Measurements from ENCODE around the gene HOMEZ. TPM values are rescaled to one million over a fixed set of nuclear protein-coding genes. Genes with fewer than 3 reads are reported as not detected.
A peak's percentile ranks its signal among the peaks of the same experiment; 100 is the strongest.

The HOMEZ gene
- total RNA-seq, 1 experiment from 2014 or later = 7.6 TPM

GRCh38 chr14:23307687-23308644 is 22.0 kb upstream of the HOMEZ start:
- ATAC-seq = no peak
- DNase-seq (ENCODE audit: low read depth, low spot score) = no peak
- Histone ChIP-seq H3K9me3 (ENCODE audit: control insufficient read depth, insufficient read depth, low read depth, low read length) (no peaks in the 10 kb centered on the region), H3K27ac (ENCODE audit: low read length) (peak overlapping the region; percentile 97), H3K4me3 (ENCODE audit: low read depth in 2 of 2, low read length in 2 of 2) (peak overlapping the region; percentile 90 to 95), H3K36me3 (ENCODE audit: control insufficient read depth, insufficient read depth, low read length) (peaks cover 5% of the 10 kb centered on the region), H3K4me1 (ENCODE audit: control insufficient read depth, insufficient read depth, low read length) (peaks cover 19% of the 10 kb centered on the region), H3K27me3 (ENCODE audit: control insufficient read depth, insufficient read depth, low read length) (no peaks in the 10 kb centered on the region)
- no TSS peak for BruUV-seq (replicated peaks)
- in situ Hi-C loops (cut with HindIII; ENCODE audit: low pct_unique_long_range_greater_than_20kb, low sequenced_read_pairs) (no loop called here), intact Hi-C loops (cut with micrococcal nuclease; ENCODE audit: unreplicated experiment) (no loop called here)
- POLR2A ChIA-PET = interaction anchor here (0.6 kb wide), 1 partner anchor 208 kb away, joined by 7 read pairs; no protein-coding TSS in a partner anchor
- CTCF ChIA-PET = no interaction called here
- TF ChIP-seq POLR2AphosphoS5 (IDR thresholded peaks at IDR 0.05; ENCODE audit: low read depth, low read length) = no peak
- no peak for TF ChIP-seq REST (IDR thresholded peaks at IDR 0.05; ENCODE audit: insufficient read depth in 1 of 2, low read depth in 2 of 2, low read length in 1 of 2)
- no peak for TF ChIP-seq TCF7L2 (IDR thresholded peaks at IDR 0.05; ENCODE audit: low read depth, low read length)

- no peaks in the 10 kb centered on the region for H3K27me3 ChIP-seq (ENCODE audit: control insufficient read depth, insufficient read depth, low read length)
- ATAC-seq (no peak; the same call in 1 of the 2 replicates), DNase-seq (ENCODE audit: low read depth, low spot score) (no peak)
- in situ Hi-C loops (cut with HindIII; ENCODE audit: low pct_unique_long_range_greater_than_20kb, low sequenced_read_pairs) (no loop called here), intact Hi-C loops (cut with micrococcal nuclease; ENCODE audit: unreplicated experiment) (no loop called here)
- H3K9me3 ChIP-seq (ENCODE audit: control insufficient read depth, insufficient read depth, low read depth, low read length) = no peaks in the 10 kb centered on the region
- TF ChIP-seq REST (IDR thresholded peaks at IDR 0.05; ENCODE audit: insufficient read depth in 1 of 2, low read depth in 2 of 2, low read length in 1 of 2) (no peak), CTCF (IDR thresholded peaks at IDR 0.05) (no peak), SIN3A (IDR thresholded peaks at IDR 0.05; ENCODE audit: borderline replicate concordance, insufficient read depth, low read depth, low read length) (no peak), TCF7L2 (IDR thresholded peaks at IDR 0.05; ENCODE audit: low read depth, low read length) (no peak), POLR2AphosphoS5 (IDR thresholded peaks at IDR 0.05; ENCODE audit: low read depth, low read length) (no peak)
- peaks cover 19% of the 10 kb centered on the region for H3K4me1 ChIP-seq (ENCODE audit: control insufficient read depth, insufficient read depth, low read length)
- peak overlapping the region; percentile 97 for H3K27ac ChIP-seq (ENCODE audit: low read length)
- ChIA-PET CTCF (interaction anchor here (0.6 to 1.2 kb wide), 2 partner anchors 53 to 55 kb away, joined by 3 to 4 read pairs; no protein-coding TSS in a partner anchor), POLR2A (interaction anchor here (0.6 kb wide), 1 partner anchor 208 kb away, joined by 7 read pairs; no protein-coding TSS in a partner anchor)
- peak overlapping the region; percentile 90 to 95 for H3K4me3 ChIP-seq (ENCODE audit: low read depth in 2 of 2, low read length in 2 of 2)
- peaks cover 5% of the 10 kb centered on the region; the same call in 1 of the 2 replicates for H3K36me3 ChIP-seq (ENCODE audit: control insufficient read depth, insufficient read depth, low read length)
- BruUV-seq (replicated peaks) = no TSS peak
Measured at GRCh38 chr14:23307146-23307530, 21.2 kb upstream of the HOMEZ start.
